K562 (cell line): ENCODE data around the gene YKT6. TPM values are rescaled to one million over a fixed set of nuclear protein-coding genes. Genes with fewer than 3 reads are reported as not detected.

Experiments used
- BHLHE40 ChIP-seq: IDR thresholded peaks from 2 replicates; pipeline ENCODE4 v1.6.1; 2011; ENCODE audit warnings: low read length, improper control_type of control experiment
- FOXM1 ChIP-seq, 2 experiments: fragments of 450-650 bp in 1 of 2; sonication (generic) in 1 of 2; formaldehyde crosslinking in 1 of 2; IDR thresholded peaks; 2 replicates each; pipeline versions ENCODE4 v1.6.1 to v1.9.0; 2017 to 2022; ENCODE audit warnings: low read depth in 2 of 2, mild to moderate bottlenecking in 2 of 2, missing genetic modification reagents in 1 of 2, moderate library complexity in 1 of 2
- ZNF445 ChIP-seq: fragments of 250-450 bp; sonication (Bioruptor Pico); IDR thresholded peaks from 2 replicates; pipeline ENCODE4 v1.4.0; 2020; ENCODE audit warnings: low read depth, mild to moderate bottlenecking, moderate library complexity
- polyA plus RNA-seq, 8 experiments: library from polyadenylated mRNA; depleted of rRNA in 4 of 8; stranded (reverse) in 5 of 8; unstranded in 3 of 8; fragments of >200 nt; fragmentation: Nextera tagmentation in 2 of 8; fragmentation: Illumina TruSeq in 1 of 8; extraction: Ambion mirVana in 2 of 8; extraction: Trizol in 1 of 8; gene quantifications; 2 replicates each; pipeline versions ENCODE4 v1.2.1 to v1.2.3, GENCODE V29; 2011 to 2014; ENCODE audit warnings: inconsistent platforms in 1 of 8, missing spikeins in 1 of 8
- total RNA-seq, 7 experiments: library from RNA; depleted of rRNA in 6 of 7; stranded (reverse); fragments of >200 nt in 6 of 7; fragmentation: Illumina TruSeq in 2 of 7; extraction: Trizol in 2 of 7; gene quantifications; 2 replicates each; pipeline versions ENCODE4 v1.2.1 to v1.2.3, GENCODE V29; 2011 to 2021; ENCODE audit warnings: low replicate concordance in 1 of 7
- TF ChIP-seq, protein P1 (sequence below), 2 experiments: IDR thresholded peaks; 2 replicates each; pipeline ENCODE4 v1.6.1; 2012; ENCODE audit warnings: improper control_type of control experiment in 2 of 2, low read depth in 2 of 2, low read length in 2 of 2, borderline replicate concordance in 1 of 2
- TF ChIP-seq, protein P2 (sequence below): fragments of 450-650 bp; IDR thresholded peaks from 2 replicates; pipeline ENCODE4 v1.6.1; 2016; ENCODE audit warnings: mild to moderate bottlenecking, moderate library complexity

The YKT6 gene
- total and polyA plus RNA-seq, 9 of the 15 experiments (the other 6 are each of a cell fraction or from before 2014, with no cell fraction given): 1.6 to 90.6 (median 75.1) TPM

DNA sequence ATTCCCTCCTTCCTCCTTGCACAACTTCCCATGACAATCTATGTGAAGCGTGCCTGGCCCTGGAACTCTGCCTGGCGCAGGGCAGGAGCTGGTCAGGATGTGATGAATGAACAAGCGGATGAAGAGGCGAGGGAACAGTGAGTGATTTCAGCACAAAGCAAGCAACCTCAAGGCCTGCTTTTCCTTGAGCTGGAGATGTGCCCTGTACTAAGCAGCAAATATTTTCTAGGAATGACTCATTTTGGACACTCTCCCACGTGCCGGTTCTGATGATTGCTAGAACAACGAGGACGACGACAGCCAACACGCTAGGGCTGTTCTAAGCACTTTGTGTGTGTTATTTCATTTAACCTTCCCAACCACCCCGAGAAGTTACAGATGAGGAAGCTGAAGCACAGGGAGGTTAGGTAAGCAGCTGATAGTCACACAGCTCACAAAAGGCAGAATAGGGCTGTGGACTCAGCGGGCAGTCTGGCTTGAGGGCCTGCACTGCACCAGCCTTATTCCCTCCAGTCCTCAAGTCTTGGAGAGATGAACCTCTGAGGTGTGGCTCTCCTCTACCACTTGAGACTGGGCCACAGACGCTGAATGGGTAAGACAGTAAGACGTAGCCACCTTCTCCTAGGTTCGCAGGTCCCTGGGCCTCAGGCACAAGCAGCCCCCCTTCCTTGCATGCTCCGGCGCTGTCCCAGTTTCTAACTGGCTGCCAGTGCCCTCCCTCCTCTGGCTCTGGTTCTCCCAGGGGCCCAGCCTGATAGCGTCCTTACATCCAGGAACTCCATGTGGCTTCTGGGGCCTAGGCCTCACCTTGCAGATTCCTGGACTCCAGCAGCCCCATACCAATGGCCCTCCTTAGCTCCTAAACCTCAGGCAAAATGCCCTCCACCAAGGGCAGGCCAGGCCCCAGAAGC lies 59.0 kb downstream of the YKT6 start (continued):
- TF ChIP-seq FOXM1 (IDR thresholded peaks at IDR 0.05; ENCODE audit: low read depth) (no peak), FOXM1 (CRISPR knock-in tag; IDR thresholded peaks at IDR 0.05; ENCODE audit: low read depth) (no peak), ZNF445 (no peak), BHLHE40 (peak; percentile 44; the same call in 1 of the 2 replicates)
- TF ChIP-seq, protein P1, sequence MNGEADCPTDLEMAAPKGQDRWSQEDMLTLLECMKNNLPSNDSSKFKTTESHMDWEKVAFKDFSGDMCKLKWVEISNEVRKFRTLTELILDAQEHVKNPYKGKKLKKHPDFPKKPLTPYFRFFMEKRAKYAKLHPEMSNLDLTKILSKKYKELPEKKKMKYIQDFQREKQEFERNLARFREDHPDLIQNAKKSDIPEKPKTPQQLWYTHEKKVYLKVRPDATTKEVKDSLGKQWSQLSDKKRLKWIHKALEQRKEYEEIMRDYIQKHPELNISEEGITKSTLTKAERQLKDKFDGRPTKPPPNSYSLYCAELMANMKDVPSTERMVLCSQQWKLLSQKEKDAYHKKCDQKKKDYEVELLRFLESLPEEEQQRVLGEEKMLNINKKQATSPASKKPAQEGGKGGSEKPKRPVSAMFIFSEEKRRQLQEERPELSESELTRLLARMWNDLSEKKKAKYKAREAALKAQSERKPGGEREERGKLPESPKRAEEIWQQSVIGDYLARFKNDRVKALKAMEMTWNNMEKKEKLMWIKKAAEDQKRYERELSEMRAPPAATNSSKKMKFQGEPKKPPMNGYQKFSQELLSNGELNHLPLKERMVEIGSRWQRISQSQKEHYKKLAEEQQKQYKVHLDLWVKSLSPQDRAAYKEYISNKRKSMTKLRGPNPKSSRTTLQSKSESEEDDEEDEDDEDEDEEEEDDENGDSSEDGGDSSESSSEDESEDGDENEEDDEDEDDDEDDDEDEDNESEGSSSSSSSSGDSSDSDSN (IDR thresholded peaks at IDR 0.05; ENCODE audit: borderline replicate concordance in 1 of 2, low read depth in 2 of 2, low read length in 2 of 2): no peak
- TF ChIP-seq, protein P2, sequence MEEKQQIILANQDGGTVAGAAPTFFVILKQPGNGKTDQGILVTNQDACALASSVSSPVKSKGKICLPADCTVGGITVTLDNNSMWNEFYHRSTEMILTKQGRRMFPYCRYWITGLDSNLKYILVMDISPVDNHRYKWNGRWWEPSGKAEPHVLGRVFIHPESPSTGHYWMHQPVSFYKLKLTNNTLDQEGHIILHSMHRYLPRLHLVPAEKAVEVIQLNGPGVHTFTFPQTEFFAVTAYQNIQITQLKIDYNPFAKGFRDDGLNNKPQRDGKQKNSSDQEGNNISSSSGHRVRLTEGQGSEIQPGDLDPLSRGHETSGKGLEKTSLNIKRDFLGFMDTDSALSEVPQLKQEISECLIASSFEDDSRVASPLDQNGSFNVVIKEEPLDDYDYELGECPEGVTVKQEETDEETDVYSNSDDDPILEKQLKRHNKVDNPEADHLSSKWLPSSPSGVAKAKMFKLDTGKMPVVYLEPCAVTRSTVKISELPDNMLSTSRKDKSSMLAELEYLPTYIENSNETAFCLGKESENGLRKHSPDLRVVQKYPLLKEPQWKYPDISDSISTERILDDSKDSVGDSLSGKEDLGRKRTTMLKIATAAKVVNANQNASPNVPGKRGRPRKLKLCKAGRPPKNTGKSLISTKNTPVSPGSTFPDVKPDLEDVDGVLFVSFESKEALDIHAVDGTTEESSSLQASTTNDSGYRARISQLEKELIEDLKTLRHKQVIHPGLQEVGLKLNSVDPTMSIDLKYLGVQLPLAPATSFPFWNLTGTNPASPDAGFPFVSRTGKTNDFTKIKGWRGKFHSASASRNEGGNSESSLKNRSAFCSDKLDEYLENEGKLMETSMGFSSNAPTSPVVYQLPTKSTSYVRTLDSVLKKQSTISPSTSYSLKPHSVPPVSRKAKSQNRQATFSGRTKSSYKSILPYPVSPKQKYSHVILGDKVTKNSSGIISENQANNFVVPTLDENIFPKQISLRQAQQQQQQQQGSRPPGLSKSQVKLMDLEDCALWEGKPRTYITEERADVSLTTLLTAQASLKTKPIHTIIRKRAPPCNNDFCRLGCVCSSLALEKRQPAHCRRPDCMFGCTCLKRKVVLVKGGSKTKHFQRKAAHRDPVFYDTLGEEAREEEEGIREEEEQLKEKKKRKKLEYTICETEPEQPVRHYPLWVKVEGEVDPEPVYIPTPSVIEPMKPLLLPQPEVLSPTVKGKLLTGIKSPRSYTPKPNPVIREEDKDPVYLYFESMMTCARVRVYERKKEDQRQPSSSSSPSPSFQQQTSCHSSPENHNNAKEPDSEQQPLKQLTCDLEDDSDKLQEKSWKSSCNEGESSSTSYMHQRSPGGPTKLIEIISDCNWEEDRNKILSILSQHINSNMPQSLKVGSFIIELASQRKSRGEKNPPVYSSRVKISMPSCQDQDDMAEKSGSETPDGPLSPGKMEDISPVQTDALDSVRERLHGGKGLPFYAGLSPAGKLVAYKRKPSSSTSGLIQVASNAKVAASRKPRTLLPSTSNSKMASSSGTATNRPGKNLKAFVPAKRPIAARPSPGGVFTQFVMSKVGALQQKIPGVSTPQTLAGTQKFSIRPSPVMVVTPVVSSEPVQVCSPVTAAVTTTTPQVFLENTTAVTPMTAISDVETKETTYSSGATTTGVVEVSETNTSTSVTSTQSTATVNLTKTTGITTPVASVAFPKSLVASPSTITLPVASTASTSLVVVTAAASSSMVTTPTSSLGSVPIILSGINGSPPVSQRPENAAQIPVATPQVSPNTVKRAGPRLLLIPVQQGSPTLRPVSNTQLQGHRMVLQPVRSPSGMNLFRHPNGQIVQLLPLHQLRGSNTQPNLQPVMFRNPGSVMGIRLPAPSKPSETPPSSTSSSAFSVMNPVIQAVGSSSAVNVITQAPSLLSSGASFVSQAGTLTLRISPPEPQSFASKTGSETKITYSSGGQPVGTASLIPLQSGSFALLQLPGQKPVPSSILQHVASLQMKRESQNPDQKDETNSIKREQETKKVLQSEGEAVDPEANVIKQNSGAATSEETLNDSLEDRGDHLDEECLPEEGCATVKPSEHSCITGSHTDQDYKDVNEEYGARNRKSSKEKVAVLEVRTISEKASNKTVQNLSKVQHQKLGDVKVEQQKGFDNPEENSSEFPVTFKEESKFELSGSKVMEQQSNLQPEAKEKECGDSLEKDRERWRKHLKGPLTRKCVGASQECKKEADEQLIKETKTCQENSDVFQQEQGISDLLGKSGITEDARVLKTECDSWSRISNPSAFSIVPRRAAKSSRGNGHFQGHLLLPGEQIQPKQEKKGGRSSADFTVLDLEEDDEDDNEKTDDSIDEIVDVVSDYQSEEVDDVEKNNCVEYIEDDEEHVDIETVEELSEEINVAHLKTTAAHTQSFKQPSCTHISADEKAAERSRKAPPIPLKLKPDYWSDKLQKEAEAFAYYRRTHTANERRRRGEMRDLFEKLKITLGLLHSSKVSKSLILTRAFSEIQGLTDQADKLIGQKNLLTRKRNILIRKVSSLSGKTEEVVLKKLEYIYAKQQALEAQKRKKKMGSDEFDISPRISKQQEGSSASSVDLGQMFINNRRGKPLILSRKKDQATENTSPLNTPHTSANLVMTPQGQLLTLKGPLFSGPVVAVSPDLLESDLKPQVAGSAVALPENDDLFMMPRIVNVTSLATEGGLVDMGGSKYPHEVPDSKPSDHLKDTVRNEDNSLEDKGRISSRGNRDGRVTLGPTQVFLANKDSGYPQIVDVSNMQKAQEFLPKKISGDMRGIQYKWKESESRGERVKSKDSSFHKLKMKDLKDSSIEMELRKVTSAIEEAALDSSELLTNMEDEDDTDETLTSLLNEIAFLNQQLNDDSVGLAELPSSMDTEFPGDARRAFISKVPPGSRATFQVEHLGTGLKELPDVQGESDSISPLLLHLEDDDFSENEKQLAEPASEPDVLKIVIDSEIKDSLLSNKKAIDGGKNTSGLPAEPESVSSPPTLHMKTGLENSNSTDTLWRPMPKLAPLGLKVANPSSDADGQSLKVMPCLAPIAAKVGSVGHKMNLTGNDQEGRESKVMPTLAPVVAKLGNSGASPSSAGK: peak; percentile 66
